GM18909 (cell line): Measurements from ENCODE around the gene ACRBP.

Source experiments
- ATAC-seq: cut with Tn5 transposase; IDR thresholded peaks from one replicate; pipeline ENCODE4 v1.9.1; 2021; ENCODE audit warnings: mild to moderate bottlenecking; ENCODE audit not compliant: unreplicated experiment, poor library complexity

ACRBP gene

GRCh38 chr12:6652391-6652790 lies 5.2 kb upstream of the ACRBP start:
- no peak for ATAC-seq

DNA sequence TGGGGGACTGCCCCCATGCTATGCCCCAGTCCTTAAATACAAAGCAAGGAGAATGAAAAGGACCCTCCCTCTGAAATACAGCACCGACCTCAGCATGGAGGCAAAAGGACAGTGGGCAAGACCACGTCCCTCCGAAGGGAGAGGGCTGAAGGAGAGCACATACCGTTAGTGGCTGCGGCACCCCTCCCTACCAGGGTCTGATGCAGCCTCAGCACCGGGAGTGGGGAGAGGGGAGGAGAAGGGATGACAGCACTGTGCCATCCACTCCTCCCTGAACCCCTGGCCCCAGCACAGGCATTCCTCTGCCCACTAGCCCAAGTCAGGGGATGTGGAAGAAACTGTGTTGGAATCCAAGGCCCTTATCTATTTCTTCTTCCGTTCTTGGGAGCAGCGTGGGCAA lies 3.6 kb upstream of the ACRBP start:
- ATAC-seq, result no peak

DNA sequence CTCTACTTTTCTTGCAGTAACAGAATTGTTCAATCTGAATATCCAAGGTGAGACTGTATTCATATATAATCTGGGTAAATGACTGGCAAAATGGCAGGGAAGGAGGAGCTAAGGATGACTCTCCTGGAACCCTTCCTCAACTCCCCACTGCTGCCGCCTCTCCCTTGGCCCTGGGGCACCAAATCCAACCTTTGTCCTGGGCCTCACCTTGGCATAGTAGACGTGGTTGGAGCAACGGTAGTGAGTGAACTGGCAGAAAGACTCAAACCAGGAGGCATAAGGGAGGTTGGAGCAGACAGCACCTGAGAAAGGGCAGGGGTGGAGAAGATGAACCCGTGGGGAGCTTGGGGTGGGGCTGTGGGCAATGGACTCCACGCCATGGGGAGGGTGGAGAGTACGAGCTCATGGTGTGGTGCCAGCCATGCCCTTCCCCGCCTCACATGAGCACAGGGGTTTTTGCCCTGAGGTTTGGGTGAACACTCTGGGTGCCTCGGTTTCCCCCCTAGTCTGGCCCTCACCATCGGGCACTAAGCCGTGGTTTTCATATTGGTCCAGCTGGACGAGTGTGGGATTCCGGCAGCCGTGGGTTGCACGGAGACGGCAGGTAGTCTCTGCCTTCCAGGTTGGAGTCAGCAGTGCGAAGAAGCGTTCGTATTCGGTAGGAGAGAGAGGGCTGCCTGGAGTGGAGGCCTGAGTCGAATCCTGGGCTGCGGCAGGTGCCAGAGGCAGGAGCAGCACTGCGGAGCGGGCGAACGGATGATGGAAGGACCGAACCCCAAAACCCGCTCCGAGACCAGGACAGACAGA lies 753 bp downstream of the ACRBP start:
- no peak for ATAC-seq

DNA sequence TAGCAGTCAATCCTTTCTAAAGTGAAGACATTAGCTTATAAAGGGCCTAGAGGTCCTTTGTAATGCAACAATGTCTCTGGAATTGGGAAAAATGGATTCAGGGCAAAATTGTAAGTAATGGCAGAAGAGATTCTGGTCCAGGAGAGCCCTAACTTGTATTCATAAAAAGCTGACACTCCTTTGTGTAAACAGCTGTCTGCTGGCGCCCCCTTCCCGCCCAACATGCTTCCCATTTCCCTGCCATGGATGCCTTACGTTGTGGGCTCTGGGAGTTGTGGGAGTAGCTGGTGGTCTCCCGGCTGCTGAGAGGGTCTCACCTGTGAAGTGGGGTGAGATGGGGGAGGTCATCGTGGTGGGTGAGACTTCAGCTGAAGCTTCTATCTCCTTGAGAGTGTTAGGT lies 2.3 kb downstream of the ACRBP start:
- ATAC-seq, result no peak

GRCh38 chr12:6644257-6644596 lies 3.0 kb downstream of the ACRBP start:
- ATAC-seq, result no peak

DNA sequence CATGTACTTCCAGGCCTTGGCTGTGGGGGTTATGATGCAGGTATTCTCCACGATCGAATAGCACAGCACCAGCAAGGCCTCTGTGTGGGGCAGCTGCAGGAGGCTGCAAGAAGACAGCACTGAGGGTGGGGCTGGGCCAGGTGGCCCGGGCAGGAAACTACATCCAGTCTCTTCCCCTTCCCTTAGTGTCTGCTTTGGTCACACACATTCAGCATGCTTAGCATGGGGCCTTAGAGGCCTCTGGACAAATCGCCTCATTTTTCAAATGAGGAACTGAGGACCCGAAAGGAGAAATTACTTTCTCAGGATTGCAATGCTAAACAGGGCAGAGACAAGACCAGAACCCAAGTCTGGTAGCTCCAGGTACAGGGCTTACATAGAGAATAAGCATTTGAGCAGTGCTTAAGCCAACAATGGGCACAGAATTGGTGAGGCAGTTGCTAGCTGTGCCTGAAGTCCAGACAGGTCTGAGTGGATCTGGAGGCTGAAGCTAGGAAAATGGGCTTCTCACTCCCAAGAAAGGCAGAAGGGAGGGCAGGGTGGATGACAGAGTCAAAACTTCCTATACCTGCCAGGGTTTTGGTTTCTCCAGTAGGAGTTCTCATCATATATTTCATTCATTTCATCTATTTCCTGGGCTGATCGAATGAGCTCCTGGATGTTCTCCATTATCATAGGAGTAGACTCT lies 3.5 kb downstream of the ACRBP start:
- ATAC-seq, result no peak

GRCh38 chr12:6641131-6641530 lies 6.1 kb downstream of the ACRBP start:
- no peak for ATAC-seq

DNA sequence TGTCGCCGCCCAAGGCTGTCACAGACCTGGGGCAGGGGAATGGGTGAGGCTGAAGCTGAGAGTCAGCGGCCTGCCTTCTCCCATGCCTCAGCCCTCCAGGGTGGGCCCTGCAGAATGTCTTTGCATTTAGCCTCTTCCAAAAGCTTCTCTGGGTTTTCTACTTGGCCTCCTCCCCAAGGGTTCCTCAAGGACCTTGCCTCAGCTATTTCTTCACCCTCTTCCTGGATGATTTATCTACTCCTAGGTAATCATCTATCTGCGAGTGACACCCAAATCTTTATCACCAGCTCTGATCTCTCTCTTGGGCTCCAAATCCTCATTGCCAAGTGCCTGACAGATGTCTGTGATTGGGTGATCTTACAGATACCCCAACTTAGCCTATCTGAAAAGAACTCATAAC lies 6.7 kb downstream of the ACRBP start:
- no peak for ATAC-seq

DNA sequence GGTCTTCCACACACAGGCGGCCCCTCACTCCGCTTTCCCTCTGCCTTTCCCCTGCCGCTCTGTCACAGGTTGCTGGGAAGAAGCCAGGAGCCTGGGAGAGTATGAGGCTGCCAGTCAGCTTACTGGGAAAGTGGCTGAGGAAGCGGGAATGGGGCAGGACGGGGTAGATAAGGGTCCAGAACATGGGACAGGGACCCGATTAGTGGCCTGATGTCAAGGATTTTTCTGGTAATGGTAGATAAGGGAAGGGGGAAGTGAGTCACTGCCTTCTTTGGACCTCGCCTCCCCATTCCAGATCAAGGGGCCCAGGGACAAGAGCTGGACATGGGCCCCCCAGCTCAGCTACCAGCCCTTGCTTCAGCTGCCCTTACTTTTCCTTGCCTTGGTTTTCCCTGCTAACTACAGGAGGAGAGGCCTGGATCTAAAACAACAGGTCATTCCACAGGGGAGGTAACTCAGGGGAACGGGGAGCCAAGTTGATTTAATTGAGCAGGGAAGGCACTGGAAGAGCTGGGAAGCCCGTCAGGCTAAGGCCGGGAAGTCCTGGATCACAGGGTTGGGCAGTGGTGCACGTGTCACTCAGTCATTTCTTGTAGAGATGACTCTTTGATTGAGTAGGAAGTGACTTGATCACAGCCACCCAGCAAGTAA lies 8.0 kb downstream of the ACRBP start:
- no peak for ATAC-seq

- ATAC-seq, result no peak
Measured at GRCh38 chr12:6638305-6638704, 8.9 kb downstream of the ACRBP start.

GRCh38 chr12:6635856-6636531 lies 11.2 kb downstream of the ACRBP start, which contains the start of gene LPAR5:
TSS of gene LPAR5 (minus strand) at chr12:6635959. CDS start at chr12:6621248, 14,711 bp downstream.
- ATAC-seq, result peak; percentile 47

DNA sequence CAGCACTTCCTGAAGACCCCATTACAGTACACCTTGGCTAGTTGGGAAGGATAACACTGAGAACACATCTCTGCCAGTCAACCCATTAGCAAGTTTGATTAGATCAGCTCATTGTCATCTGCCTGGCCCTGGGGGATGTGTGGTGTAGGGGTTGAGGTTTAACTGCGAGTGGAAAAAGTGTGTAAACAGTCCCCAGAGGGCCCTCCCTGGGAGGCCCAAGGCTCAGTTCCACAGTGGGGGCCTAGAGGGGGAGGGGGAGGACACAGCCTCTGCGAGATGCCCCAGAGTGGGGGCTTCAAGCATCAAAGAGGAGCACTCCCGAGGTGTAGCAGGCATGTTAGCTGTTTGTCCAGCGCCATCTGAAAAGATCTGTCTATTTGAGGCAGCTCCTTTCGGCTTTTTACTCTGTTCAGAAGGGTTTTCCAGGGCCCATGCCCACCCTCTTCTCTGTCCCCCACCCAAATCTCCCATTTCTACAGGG lies 11.8 kb downstream of the ACRBP start:
- peak; percentile 54 for ATAC-seq

DNA sequence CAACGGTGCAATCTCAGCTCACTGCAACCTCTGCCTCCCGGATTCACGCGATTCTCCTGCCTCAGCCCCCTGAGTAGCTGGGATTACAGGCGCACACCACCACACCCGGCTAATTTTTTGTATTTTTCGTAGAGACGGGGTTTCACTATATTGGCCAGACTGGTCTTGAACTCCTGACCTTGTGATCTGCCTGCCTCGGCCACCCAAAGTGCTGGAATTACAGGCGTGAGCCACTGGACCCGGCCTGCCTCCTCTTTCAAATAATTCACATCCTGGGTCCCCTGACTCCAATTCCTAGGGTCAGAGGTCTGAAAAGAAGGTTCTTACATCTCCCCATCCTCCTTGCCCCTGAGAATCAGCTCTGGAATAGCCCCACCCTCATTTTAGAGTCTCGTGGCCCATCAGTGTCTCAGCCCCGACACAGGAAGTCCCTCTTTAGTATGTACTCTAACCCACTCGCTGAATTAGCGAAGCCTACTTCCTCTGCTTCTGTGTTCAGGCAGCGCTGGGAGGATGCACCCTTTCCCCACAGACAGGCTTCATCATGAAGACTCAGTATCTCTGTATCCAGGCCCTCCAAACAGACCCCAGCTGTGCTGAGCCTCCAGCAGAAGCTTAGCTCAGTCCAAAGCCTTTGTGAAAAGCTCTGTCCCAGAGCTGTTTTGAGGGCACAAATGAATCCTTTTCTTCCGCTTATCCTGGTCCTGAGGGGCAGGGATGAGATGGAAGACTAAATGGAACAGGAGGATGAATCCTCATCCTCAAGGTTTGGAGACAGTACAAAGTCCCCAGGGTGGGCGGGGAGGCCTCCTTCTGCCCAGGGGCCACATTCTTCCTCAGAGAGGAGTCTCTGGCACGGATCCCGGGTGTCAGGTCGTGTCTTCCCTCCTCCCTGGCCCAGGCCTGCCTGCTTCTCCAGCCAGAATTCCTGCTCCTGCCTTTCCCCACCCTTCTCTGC lies 14.9 kb downstream of the ACRBP start:
- peak; percentile 55 for ATAC-seq

- ATAC-seq, result no peak
Measured at GRCh38 chr12:6631549-6631961, 15.7 kb downstream of the ACRBP start.

DNA sequence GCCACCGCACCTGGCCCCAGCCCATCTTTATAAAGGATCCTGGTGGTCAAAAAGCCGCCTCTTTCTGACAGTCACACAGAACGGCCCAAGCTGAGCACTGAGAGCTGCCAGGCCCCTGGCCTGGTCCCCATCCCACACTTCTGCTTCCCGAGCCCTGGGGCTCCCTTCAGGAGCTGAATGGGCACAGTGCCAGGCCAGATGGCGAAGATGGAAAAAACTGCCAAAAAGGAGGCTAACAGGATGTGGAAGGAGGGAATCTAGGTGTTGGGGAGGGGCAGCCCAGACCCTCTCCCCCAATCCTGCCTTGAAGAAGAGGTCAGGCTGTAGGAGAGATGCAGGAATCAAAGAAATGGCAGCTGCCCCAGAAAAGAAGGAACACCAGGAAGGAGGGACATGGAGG lies 16.5 kb downstream of the ACRBP start:
- no peak for ATAC-seq

DNA sequence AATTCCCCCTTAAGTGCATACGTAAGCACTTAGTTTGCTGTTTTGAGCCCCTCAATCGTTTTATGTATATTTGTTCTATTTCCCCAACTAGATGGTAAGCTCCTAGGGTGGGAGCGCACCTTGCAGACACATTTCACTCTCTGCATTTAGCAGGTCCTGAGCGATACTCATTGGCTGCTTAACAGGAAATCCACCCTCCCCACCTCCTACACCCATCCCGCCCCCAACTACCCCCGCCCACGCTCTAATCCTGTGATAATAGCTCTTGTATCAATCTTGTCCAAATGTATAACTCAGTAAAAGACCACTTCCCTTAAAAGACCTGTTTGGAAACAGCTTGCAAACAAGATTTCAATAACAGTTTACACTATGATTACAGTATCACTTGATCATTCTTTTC lies 19.6 kb downstream of the ACRBP start:
- no peak for ATAC-seq

DNA sequence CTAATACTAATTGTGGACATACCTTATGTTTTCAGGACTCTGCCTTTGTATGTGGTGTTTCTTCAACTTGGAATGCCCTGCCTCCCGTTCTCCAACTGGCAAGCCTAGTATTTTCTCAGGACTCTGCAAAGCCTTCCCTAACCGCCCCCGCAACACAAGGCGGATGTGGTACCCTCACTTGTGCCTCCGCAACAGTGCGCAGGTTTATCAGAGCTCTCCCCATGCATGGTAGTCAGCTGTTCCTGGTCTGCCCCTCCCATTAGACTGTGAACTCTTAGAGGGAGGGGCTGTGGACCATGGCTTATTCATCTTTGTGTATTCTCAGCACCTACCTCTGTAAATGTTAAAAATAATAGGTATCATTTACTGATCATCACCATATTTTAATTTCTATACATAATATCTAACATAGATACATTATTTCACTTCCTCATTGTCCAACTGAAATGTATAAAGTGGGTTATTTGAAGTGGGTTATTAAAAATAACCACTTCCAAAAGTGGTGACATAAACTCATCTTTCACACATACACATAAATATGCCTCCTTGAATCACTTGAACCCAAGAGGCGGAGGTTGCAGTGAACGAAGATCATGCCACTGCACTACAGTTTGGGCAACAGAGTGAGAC lies 20.5 kb downstream of the ACRBP start:
- no peak for ATAC-seq

DNA sequence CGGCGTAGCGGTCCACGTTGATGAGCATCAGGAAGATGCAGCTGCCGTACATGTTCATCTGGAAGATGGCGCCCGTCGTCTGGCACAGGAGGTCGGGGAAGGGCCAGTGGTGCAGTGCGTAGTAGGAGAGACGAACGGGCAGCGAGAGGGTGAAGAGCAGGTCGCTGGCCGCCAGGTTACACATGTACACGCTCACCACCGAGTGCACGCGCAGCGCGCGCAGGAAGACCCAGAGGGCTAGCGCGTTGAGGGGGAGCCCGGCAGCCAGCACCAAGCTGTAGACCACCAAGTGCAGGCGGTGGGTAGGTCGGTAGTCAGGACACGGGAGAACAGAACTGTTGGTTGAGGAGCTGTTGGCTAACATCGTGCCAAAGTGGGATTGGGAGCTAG lies 26.4 kb downstream of the ACRBP start:
- ATAC-seq, result no peak
